ENCODE measurements around the gene SIRPA.

Gene SIRPA

DNA sequence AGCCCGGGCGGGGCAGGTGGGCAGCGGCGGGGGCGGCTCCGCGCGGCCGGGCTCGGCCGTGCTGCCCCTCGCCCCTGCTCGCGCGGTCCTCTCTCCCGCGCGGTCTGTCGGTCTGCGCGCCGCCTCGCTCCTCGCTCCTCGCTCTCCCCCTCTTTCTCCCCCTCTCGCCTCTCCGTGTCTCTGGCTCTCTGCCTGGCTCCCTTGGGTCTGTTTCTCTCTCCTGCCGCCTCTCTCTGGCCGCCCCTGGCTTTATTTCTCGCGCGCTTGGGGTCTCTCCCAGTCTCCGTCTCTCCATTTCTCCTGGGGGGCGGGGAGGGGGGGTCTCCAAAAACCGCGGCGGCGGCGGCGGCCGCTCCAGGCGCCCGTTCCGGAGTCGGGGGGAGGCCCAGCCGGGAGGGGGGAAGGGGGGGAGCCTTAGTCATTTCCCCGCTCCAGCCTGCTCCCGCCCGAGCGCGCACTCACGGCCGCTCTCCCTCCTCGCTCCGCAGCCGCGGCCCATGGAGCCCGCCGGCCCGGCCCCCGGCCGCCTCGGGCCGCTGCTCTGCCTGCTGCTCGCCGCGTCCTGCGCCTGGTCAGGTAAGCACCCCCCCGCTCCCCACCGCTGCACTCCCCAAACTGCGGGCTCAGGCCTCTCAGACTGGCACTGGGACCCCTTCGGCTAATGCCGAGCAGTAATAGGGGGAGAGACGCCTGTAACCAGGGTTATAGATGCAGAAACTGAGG is at the start of gene SIRPA:
TSS of gene SIRPA (plus strand) at position 457 of the 723 bp plus-strand sequence. CDS start at position 498, 41 bp downstream.
- DNase-seq: no peak

- no peak for DNase-seq
These were observed 49.5 kb upstream of the SIRPA start for GRCh38 chr20:1845701-1846100.

DNA sequence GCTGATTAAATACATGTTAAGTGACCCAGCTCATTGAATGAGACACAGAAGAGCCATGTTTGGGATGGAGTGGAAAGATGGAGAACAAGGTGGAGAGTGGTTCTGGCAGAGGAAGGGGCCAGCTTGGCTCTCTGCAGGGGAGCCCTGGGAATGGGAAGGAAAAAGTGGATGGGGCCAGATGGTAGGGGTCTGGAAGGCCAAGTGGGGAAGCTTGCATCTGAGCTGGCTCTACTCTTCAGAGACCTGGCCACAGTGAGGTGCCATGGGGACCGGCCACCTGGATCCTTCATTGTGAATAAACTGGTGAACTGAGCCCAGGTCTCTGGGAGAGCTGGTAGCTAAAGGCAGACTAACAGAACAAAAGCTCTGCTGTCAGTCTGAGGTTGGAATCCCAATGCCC is 48.9 kb upstream of the SIRPA start:
- DNase-seq: no peak

DNA sequence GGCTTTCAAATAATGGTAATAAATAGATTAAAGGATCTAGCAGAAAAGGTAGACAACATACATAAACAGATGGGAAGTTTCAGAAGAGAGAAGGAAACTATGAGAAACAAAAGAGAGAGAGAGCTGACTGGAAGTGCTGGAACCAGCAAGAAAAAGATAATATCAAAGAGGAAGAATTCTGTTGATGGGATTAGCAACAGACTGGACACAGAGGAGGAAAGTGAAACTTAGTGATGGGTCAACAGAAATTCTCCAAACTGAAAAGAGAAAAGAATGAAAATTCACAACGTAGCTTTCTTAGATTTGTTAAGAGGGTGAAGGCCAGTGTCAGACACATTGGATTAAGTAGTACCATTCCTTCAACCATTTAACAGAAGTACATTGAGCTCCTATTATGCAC is 48.3 kb upstream of the SIRPA start:
- no peak for DNase-seq

DNA sequence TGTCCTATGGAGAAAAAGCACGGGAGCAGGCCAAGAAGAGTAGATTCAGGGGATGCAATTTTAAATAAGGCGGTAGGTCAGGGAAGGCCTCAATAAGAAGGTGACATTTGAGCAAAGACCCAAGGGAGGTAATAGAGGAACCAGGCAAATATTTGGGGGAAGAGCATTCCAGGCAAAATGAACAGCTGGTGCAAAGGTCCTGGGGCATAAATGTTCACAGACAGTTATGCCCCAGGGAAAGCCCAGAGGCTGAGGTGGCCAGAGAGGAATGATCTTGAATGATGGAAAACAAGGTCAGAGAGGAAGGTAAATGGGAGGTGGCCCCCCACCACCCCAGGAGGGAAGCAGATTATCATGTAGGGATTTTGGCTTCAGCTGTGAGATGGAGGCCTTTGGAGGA is 47.4 kb upstream of the SIRPA start:
- DNase-seq: no peak

- DNase-seq: no peak
These were observed 46.8 kb upstream of the SIRPA start for GRCh38 chr20:1848373-1848772.

DNA sequence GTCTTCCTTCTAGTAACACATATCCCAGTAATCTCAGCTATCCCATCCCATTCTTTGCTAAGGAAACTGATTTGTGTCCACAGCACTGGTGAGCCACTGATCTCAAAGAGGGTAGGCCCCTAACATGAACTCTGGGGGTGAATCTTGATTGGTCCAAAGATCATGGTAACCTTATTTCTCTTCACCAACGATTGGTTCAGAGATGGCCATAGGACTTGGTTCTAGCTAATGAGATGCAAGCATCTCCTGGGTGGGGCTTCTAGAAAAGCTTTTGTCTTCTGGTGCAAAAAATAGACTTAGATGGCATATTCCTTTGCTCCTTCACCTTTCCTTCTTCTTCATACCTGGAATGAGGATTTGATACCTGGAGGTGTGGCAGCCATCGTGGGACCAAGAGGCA is 43.8 kb upstream of the SIRPA start:
- DNase-seq: no peak

- no peak for DNase-seq
These were observed 41.7 kb upstream of the SIRPA start for GRCh38 chr20:1853473-1853872.

GRCh38 chr20:1854246-1854645 is 41.0 kb upstream of the SIRPA start:
- DNase-seq: no peak

DNA sequence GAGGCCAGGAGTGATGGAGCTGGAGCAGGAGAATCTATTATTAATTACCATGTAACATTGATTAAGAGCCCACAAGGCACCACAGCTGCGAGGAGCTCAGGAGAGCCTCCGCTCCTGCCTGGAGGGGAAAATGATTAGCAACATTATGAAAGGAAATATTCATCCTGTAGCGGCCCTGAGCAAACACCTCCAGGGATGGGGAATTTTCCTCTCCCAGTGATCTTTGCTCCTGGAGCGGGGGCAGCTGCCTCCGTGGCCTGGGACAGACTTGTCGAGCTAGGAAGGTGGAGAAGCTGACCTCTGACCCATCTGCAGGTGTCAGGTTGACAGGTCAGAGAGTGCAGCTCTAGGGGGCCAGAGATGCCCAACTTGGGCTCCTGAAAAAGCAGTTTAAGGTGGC is 40.1 kb upstream of the SIRPA start:
- DNase-seq: no peak

DNA sequence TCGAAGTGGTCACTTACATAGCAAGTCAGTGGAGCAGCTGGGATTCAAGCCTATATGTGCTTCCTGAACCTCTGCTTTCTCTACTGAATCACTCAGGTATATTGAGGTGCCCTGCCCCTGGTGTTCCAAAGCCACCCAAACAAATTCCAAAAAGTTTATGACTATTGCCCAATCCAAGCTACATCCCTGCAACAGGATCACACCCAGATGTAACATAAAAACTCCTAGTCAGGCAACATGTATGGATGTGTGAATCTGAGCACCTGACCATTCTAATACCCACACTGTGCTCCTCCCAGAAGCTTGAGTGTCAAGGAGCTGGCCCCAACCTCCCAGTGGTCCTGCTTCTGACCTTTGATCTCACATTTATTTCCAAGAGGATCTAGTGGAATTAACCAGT is 39.5 kb upstream of the SIRPA start:
- no peak for DNase-seq

DNA sequence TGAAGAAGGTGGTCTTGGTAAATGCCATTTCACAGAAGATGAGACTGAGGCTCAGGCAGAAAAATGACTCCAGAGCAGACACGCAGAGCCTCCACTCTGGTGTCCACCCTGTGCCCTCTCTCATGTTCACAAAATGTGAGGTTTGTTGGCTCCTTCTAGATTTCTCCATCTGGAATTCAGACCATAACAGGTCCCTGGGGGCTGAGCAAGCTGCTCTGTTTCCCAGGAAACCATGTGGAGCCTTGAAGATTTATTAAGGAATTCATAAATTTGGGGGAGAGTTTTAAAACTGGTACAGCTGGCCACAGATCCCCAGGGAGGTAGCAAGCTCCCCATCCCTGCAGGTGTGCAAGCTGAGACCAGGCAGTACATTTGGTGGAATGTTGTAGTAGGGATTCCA is 38.8 kb upstream of the SIRPA start:
- no peak for DNase-seq

- DNase-seq: no peak
These were observed 37.7 kb upstream of the SIRPA start for GRCh38 chr20:1857466-1857865.

GRCh38 chr20:1858871-1859270 is 36.3 kb upstream of the SIRPA start:
- no peak for DNase-seq

- no peak for DNase-seq
These were observed 34.8 kb upstream of the SIRPA start for GRCh38 chr20:1860446-1860845.

DNA sequence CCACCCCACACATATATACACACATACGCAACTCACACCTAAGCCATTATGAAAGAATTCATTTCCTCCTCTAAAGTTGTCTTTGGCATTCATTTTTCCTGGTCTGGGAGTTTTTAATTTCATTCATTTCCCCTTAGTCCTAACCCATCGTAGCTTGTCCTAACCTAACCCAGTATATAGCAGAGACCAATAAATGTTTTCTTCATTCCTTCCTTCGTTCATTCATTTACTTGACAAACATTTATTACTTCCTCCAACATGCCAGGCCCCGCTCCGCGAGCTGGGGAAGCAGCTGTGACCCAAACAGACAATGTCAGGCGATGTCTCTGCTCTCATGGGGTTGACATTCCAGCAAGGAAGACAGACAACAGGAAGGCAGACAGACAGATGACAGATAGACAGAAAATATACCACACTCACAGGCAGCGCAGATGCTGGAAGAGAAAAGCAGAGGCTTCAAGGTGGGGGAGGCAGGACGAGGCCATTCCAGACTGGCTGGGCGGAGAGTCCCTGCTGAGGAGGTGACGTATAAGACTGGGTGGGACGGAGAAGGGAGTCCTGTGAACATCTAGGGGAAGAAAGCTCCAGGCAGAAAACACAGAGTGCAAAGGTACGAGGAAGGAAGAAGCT is 33.7 kb upstream of the SIRPA start:
- DNase-seq: no peak

GRCh38 chr20:1861996-1862662 is 33.1 kb upstream of the SIRPA start:
- no peak for DNase-seq

- no peak for DNase-seq
These were observed 32.5 kb upstream of the SIRPA start for GRCh38 chr20:1862663-1863053.

DNA sequence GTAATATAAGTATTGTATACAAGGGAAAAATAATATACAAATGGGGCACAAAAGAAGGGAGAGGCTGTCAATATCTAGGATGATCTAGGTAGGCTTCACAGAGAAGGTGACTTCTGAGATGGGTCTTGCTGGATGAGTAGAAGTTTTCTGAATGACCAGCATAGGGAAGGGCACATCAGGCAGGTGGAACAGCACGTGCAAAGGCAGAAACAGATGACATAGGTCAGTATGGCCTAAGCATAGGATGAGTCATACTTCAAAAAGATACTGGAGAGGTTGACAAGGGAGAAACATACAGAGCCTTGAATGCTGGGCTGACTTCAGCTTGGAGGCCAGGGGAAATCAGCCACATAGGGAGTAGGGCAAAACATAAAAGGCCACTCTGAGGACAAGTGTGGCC is 31.9 kb upstream of the SIRPA start:
- DNase-seq: no peak

GRCh38 chr20:1866834-1867233 is 28.4 kb upstream of the SIRPA start:
- DNase-seq: peak; percentile 14

DNA sequence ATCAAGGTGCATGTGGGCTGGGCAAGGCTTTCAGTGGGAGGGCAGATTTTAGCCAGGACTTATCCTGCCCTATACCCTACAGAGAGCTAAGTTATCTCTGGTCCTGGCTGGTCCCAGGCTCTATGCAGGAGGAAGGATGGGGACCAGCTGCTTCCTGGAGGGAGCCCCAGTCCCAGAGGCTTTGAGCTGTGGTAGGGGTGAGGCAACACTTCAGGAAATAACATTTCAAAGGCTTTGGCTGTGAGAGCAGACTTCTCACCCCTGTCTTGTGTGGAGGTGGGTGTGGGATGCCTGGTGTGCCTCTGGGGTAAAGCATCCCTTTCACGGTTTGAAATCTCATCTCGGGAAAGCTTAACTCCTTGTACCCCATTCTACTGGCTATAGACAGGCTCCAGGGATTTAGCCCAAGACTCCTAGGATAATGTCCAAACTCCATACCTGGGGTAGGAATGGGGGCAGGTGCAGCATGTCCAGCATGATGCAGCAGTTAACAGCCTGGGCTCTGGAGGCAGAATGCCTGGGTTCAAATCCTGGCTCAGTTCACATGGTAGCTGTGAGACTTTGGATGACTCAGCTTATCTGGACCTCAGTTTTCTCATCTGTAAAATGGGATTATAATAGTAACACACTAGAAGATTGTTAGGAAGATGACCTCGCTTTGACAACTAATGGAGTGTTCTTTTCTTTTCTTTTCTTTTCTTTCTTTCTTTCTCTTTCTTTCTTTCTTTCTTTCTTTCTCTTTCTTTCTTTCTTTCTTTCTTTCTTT is 27.5 kb upstream of the SIRPA start:
- no peak for DNase-seq

DNA sequence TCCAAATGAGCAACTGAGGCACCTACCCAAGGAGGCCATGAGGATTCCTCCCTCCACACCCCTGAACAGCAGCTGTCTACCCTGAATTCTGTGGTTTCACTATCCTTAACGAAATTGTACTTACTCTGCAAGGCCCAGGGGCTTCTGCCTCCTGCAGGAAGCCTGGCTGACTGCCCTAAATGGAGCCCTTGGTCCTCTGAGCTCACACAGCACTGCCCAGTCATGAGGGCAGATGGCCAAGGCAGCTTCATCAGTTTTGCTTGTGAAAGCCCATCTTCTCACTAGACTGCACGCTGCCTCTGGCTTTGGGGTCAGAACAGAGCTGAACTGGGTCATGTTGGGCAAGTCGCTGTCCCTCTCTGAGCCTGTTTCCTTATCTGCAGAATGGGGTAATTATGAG is 26.4 kb upstream of the SIRPA start:
- no peak for DNase-seq

GRCh38 chr20:1870323-1870722 is 24.9 kb upstream of the SIRPA start:
- DNase-seq: no peak

Measured in DMS153 (cell line).